ENCODE results near the gene NNAT.
A peak's percentile ranks its signal among the peaks of the same experiment; 100 is the strongest.
"Not testable (repeated sequence)": the region's sequence is repeated elsewhere in the genome, so short reads cannot be mapped to it uniquely, and the experiment has no call there.

Gene NNAT, protein sequence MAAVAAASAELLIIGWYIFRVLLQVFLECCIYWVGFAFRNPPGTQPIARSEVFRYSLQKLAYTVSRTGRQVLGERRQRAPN

DNA sequence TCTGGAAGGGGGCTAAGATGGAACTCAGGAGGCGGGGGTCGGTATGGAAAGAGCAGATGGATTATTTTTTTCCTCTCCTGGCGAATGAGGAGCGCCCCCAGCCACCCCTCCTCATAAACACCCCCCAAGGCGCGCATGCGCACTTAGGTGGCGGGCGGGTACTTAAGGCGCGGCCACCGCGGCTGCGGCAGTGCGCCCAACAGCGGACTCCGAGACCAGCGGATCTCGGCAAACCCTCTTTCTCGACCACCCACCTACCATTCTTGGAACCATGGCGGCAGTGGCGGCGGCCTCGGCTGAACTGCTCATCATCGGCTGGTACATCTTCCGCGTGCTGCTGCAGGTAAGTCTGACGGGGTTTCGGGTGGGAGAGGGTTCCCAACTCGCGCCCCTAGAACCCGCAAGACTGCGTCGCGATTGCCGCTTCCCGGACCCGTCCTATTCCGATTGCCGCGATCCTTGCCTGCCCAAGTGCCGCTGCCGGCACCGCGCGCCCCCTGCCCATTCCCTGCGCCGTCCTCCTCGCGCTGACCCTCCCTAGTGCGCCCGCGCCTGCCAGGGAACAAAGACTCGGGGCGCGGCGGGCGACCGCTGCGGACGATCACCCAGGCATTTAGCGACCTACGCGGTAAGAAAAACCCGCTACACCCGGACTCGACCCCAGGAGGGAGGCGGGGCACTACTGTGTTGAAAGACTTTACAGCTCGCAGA lies at the start of gene NNAT:
Gene NNAT (plus strand): TSS at position 190 of the 711 bp plus-strand sequence. CDS start 82 bp downstream, at position 272.
- Histone ChIP-seq H3K4me1 (ENCODE audit: insufficient read depth, poor library complexity, severe bottlenecking) (peaks cover 40% of the 10 kb centered on the region), H3K4me3 (ENCODE audit: severe bottlenecking) (no peak within 1 kb of the TSS), H3K27me3 (ENCODE audit: insufficient read depth, poor library complexity, severe bottlenecking) (no peaks in the 10 kb centered on the region), H3K36me3 (ENCODE audit: low read depth) (peaks cover 84% of the 10 kb centered on the region), H3K27ac (ENCODE audit: poor library complexity, severe bottlenecking) (peak within 1 kb of the TSS; percentile 98), H3K9me3 (ENCODE audit: severe bottlenecking) (no peaks in the 10 kb centered on the region)
- DNase-seq (ENCODE audit: low spot score) (peak; percentile 87), ATAC-seq (ENCODE audit: low read depth) (no peak)
- TF ChIP-seq CTCF (IDR thresholded peaks at IDR 0.05; ENCODE audit: poor library complexity, severe bottlenecking) = no peak

DNA sequence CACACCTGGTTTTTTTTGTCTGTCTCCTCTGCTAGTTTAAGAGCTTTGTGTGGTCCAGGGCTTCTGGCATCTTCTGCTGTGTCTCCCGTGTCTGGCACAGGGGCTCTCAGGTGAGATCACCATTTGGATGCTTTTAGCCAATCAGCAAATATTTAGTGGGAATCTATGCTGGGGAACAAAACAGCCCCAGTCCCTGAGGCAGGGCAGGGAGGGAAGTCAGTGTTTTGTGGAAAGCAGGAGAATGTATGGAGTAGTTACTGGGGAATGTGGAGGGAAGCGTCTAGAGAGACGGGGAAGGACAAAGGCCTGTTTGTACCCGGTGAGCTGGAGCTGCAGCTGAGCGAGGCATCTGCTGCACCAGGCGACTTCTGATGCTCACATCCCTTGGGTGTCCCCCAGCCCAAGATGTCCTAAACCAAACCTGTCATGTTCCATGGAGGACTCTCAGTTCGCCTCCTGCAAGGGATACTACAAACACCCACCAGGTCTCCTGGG lies 49.3 kb upstream of the NNAT start:
- Histone ChIP-seq H3K9me3 (ENCODE audit: severe bottlenecking) (no peaks in the 10 kb centered on the region), H3K4me3 (ENCODE audit: severe bottlenecking) (no peak overlapping the region), H3K27ac (ENCODE audit: poor library complexity, severe bottlenecking) (no peak overlapping the region), H3K4me1 (ENCODE audit: insufficient read depth, poor library complexity, severe bottlenecking) (no peaks in the 10 kb centered on the region), H3K27me3 (ENCODE audit: insufficient read depth, poor library complexity, severe bottlenecking) (no peaks in the 10 kb centered on the region), H3K36me3 (ENCODE audit: low read depth) (no peaks in the 10 kb centered on the region)
- DNase-seq (ENCODE audit: low spot score) = peak; percentile 63
- TF ChIP-seq CTCF (IDR thresholded peaks at IDR 0.05; ENCODE audit: poor library complexity, severe bottlenecking) = no peak
- ATAC-seq (ENCODE audit: low read depth) = peak; percentile 17; the same call in 2 of the 3 replicates

DNA sequence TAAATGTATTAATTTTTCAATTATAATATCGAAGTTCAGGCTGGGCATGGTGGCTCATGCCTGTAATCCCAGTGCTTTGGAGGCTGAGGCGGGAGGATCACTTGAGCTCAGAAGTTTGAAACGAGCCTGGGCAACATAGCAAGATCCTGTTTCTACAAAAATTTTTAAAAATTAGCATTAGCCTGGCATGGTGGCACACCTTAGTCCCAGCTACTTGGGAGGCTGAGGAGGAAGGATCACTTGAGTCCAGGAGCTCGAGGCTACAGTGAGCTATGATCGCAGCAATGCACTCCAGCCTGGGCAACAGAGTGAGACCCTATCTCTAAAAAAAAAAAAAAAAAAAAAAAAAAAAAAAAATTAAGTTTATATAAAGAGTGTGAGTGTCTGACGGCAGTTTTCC lies 48.6 kb upstream of the NNAT start:
- H3K27me3 ChIP-seq (ENCODE audit: insufficient read depth, poor library complexity, severe bottlenecking); ATAC-seq (ENCODE audit: low read depth); H3K9me3 ChIP-seq (ENCODE audit: severe bottlenecking): not testable (repeated sequence)

GRCh38 chr20:37473249-37474000 lies 47.6 kb upstream of the NNAT start:
- Histone ChIP-seq H3K4me3 (ENCODE audit: severe bottlenecking) (no peak overlapping the region), H3K27me3 (ENCODE audit: insufficient read depth, poor library complexity, severe bottlenecking) (peaks cover 6% of the 10 kb centered on the region), H3K27ac (ENCODE audit: poor library complexity, severe bottlenecking) (no peak overlapping the region), H3K36me3 (ENCODE audit: low read depth) (no peaks in the 10 kb centered on the region), H3K4me1 (ENCODE audit: insufficient read depth, poor library complexity, severe bottlenecking) (no peaks in the 10 kb centered on the region), H3K9me3 (ENCODE audit: severe bottlenecking) (no peaks in the 10 kb centered on the region)
- ATAC-seq (ENCODE audit: low read depth) (no peak), DNase-seq (ENCODE audit: low spot score) (peak; percentile 74)
- no peak for TF ChIP-seq CTCF (IDR thresholded peaks at IDR 0.05; ENCODE audit: poor library complexity, severe bottlenecking)

More for the DNA sequence above, 48.6 kb upstream of the NNAT start:
- not testable (repeated sequence) for H3K27ac ChIP-seq (ENCODE audit: poor library complexity, severe bottlenecking); H3K4me3 ChIP-seq (ENCODE audit: severe bottlenecking); H3K36me3 ChIP-seq (ENCODE audit: low read depth); H3K4me1 ChIP-seq (ENCODE audit: insufficient read depth, poor library complexity, severe bottlenecking)
- peak; percentile 47 for DNase-seq (ENCODE audit: low spot score)

DNA sequence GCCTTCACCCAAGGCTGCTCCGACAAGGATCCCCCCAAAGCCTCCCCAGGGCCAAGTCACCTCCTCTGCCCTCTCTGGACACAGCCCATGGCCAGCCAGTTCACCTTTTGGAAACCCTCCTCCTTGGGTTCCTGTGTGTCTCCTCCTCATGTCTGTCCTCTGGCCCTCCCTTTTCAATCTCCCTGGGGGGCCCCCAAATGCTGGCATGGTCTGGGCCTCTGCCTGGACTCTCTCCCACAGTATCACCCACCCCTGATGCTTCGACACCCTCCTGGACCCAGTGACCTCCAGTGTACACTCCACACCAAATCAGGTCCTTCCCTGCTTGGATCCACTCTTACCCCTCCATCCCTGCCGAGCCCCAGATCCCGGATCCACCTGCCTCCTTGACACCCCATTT lies 46.7 kb upstream of the NNAT start:
- Histone ChIP-seq H3K27me3 (ENCODE audit: insufficient read depth, poor library complexity, severe bottlenecking) (peaks cover 6% of the 10 kb centered on the region), H3K4me1 (ENCODE audit: insufficient read depth, poor library complexity, severe bottlenecking) (no peaks in the 10 kb centered on the region), H3K4me3 (ENCODE audit: severe bottlenecking) (no peak overlapping the region), H3K9me3 (ENCODE audit: severe bottlenecking) (no peaks in the 10 kb centered on the region), H3K27ac (ENCODE audit: poor library complexity, severe bottlenecking) (no peak overlapping the region), H3K36me3 (ENCODE audit: low read depth) (no peaks in the 10 kb centered on the region)
- no peak for TF ChIP-seq CTCF (IDR thresholded peaks at IDR 0.05; ENCODE audit: poor library complexity, severe bottlenecking)
- ATAC-seq (ENCODE audit: low read depth) (no peak), DNase-seq (ENCODE audit: low spot score) (peak; percentile 67)

All from RWPE2 (cell line).